HepG2 (cell line): ENCODE data around the gene PGC. TPM values are rescaled to one million over a fixed set of nuclear protein-coding genes. Genes with fewer than 3 reads are reported as not detected.

ENCODE experiments used
- AKAP8 ChIP-seq: sonication (generic); formaldehyde crosslinking; IDR thresholded peaks from 2 replicates; pipeline ENCODE4 v1.5.1; 2020; ENCODE audit warnings: mild to moderate bottlenecking, missing genetic modification reagents
- CHD4 ChIP-seq: fragments of 200-600 bp; sonication (generic); IDR thresholded peaks from 2 replicates; pipeline ENCODE4 v1.7.0; 2017; ENCODE audit warnings: mild to moderate bottlenecking, low read length, borderline replicate concordance
- DDIT3 ChIP-seq: sonication (generic); formaldehyde crosslinking; IDR thresholded peaks from 2 replicates; pipeline ENCODE4 v1.4.0; 2020; ENCODE audit warnings: mild to moderate bottlenecking, missing genetic modification reagents
- FOSL1 ChIP-seq: sonication (generic); formaldehyde crosslinking; IDR thresholded peaks from 2 replicates; pipeline ENCODE4 v1.9.0; 2021; ENCODE audit warnings: missing genetic modification reagents, borderline replicate concordance
- GLI4 ChIP-seq: sonication (generic); formaldehyde crosslinking; IDR thresholded peaks from 2 replicates; pipeline ENCODE4 v1.5.1; 2020; ENCODE audit warnings: missing genetic modification reagents, mild to moderate bottlenecking, moderate library complexity, borderline replicate concordance
- GZF1 ChIP-seq: sonication (generic); formaldehyde crosslinking; IDR thresholded peaks from 2 replicates; pipeline ENCODE4 v1.5.1; 2020; ENCODE audit warnings: mild to moderate bottlenecking, missing genetic modification reagents
- HIC2 ChIP-seq: sonication (generic); formaldehyde crosslinking; IDR thresholded peaks from 2 replicates; pipeline ENCODE4 v1.9.0; 2022; ENCODE audit warnings: low read depth, missing genetic modification reagents
- KDM1A ChIP-seq: IDR thresholded peaks from 2 replicates; pipeline ENCODE4 v1.6.1; 2016; ENCODE audit warnings: missing compliant biosample characterization
- RBAK ChIP-seq: sonication (generic); formaldehyde crosslinking; IDR thresholded peaks from 2 replicates; pipeline ENCODE4 v1.5.1; 2020; ENCODE audit warnings: mild to moderate bottlenecking, missing genetic modification reagents
- SRSF1 ChIP-seq: fragments of 200-400 bp; formaldehyde crosslinking; optimal IDR thresholded peaks from 2 replicates; pipeline ENCODE3; 2017; ENCODE audit warnings: mild to moderate bottlenecking, low read depth, low read length, moderate library complexity
- ZBED4 ChIP-seq: sonication (generic); formaldehyde crosslinking; IDR thresholded peaks from 2 replicates; pipeline ENCODE4 v1.4.0; 2020; ENCODE audit warnings: missing genetic modification reagents, borderline replicate concordance
- ZFP41 ChIP-seq: sonication (generic); formaldehyde crosslinking; IDR thresholded peaks from 2 replicates; pipeline ENCODE4 v1.4.0; 2020; ENCODE audit warnings: mild to moderate bottlenecking, missing genetic modification reagents, borderline replicate concordance
- ZNF790 ChIP-seq: sonication (generic); formaldehyde crosslinking; IDR thresholded peaks from 2 replicates; pipeline ENCODE4 v1.8.0; 2022; ENCODE audit warnings: missing genetic modification reagents, mild to moderate bottlenecking, borderline replicate concordance
- polyA plus RNA-seq, 8 experiments: library from polyadenylated mRNA; depleted of rRNA in 3 of 8; stranded (reverse) in 7 of 8; unstranded in 1 of 8; fragments of >200 nt; fragmentation: Illumina TruSeq in 4 of 8; extraction: Trizol in 4 of 8; gene quantifications; 2 replicates each; pipeline versions ENCODE4 v1.2.1 to v1.2.3, GENCODE V29; 2011 to 2016; ENCODE audit warnings: low read depth in 4 of 8, missing spikeins in 1 of 8, mixed read lengths in 1 of 8; ENCODE audit not compliant: insufficient read depth in 1 of 8
- total RNA-seq, 5 experiments: library from RNA; depleted of rRNA; stranded (reverse); fragments of >200 nt; fragmentation: Illumina TruSeq; extraction: Trizol; gene quantifications; 2 replicates each; pipeline ENCODE4 v1.2.3, GENCODE V29; 2016; ENCODE audit warnings: low read depth in 1 of 5
- TF ChIP-seq, protein P1 (sequence below): sonication (generic); formaldehyde crosslinking; IDR thresholded peaks from one replicate; pipeline ENCODE4 v1.5.1; 2020; ENCODE audit warnings: mild to moderate bottlenecking, missing genetic modification reagents; ENCODE audit errors: not compliant biosample characterization

Gene PGC
- total and polyA plus RNA-seq, 2 of the 13 experiments (the other 11 are each of a cell fraction or from before 2014, with no cell fraction given), result 426 to 502 TPM

DNA sequence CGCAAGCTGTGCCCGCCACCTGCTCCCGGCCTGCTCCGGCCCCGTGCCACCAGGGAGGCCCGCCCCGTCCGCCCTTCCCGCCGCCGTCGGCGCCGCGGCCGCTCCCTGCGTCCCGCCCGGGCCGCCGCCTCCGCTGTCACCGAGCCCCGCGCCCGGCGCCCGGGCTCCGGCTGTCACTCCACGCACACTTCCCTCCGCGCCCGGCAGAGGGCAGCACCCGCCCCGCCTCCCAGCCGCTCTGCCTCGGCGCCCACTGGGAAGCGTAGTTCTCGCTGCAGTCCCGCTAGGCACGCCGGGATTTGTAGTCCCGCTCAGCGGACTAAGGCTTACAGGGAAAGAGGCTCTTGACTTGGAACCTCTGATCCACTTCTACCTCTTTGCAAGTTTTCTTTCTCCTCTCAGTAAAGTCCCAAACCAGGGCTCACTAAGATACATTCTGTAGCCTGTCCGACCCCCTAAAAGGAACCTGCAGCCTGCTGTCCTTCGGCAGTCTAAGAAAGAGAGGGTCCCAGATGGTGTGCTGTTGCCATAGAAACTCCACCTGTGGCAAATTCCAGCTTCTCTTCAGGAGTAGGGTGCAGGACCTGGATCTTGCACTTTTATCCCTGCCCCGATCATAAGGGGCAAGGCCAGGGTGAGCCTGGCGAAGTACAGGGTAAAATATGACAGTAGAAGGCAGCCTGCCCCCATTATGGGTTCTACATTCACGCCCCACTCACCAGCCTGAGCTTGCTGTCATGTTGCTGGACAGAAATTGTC, 11.6 kb downstream of the PGC start, which contains the start of gene TFEB (continued):
- peak; percentile 80 for TF ChIP-seq ZBED4
- TF ChIP-seq CHD4, result no peak
- no peak for TF ChIP-seq GZF1
- peak; percentile 52; the same call in 1 of the 2 replicates for TF ChIP-seq AKAP8 (CRISPR knock-in tag)
- TF ChIP-seq FOSL1 (CRISPR knock-in tag), result no peak
- TF ChIP-seq HIC2, result no peak; the same call in 1 of the 2 replicates
- no peak for TF ChIP-seq ZFP41 (CRISPR knock-in tag)
- no peak for TF ChIP-seq KDM1A (CRISPR knock-in tag)
- no peak for TF ChIP-seq SRSF1
- TF ChIP-seq GLI4 (CRISPR knock-in tag), result no peak
- no peak for TF ChIP-seq RBAK
- TF ChIP-seq ZNF790 (CRISPR knock-in tag), result no peak
- no peak for TF ChIP-seq DDIT3 (CRISPR knock-in tag)
- TF ChIP-seq, protein P1, sequence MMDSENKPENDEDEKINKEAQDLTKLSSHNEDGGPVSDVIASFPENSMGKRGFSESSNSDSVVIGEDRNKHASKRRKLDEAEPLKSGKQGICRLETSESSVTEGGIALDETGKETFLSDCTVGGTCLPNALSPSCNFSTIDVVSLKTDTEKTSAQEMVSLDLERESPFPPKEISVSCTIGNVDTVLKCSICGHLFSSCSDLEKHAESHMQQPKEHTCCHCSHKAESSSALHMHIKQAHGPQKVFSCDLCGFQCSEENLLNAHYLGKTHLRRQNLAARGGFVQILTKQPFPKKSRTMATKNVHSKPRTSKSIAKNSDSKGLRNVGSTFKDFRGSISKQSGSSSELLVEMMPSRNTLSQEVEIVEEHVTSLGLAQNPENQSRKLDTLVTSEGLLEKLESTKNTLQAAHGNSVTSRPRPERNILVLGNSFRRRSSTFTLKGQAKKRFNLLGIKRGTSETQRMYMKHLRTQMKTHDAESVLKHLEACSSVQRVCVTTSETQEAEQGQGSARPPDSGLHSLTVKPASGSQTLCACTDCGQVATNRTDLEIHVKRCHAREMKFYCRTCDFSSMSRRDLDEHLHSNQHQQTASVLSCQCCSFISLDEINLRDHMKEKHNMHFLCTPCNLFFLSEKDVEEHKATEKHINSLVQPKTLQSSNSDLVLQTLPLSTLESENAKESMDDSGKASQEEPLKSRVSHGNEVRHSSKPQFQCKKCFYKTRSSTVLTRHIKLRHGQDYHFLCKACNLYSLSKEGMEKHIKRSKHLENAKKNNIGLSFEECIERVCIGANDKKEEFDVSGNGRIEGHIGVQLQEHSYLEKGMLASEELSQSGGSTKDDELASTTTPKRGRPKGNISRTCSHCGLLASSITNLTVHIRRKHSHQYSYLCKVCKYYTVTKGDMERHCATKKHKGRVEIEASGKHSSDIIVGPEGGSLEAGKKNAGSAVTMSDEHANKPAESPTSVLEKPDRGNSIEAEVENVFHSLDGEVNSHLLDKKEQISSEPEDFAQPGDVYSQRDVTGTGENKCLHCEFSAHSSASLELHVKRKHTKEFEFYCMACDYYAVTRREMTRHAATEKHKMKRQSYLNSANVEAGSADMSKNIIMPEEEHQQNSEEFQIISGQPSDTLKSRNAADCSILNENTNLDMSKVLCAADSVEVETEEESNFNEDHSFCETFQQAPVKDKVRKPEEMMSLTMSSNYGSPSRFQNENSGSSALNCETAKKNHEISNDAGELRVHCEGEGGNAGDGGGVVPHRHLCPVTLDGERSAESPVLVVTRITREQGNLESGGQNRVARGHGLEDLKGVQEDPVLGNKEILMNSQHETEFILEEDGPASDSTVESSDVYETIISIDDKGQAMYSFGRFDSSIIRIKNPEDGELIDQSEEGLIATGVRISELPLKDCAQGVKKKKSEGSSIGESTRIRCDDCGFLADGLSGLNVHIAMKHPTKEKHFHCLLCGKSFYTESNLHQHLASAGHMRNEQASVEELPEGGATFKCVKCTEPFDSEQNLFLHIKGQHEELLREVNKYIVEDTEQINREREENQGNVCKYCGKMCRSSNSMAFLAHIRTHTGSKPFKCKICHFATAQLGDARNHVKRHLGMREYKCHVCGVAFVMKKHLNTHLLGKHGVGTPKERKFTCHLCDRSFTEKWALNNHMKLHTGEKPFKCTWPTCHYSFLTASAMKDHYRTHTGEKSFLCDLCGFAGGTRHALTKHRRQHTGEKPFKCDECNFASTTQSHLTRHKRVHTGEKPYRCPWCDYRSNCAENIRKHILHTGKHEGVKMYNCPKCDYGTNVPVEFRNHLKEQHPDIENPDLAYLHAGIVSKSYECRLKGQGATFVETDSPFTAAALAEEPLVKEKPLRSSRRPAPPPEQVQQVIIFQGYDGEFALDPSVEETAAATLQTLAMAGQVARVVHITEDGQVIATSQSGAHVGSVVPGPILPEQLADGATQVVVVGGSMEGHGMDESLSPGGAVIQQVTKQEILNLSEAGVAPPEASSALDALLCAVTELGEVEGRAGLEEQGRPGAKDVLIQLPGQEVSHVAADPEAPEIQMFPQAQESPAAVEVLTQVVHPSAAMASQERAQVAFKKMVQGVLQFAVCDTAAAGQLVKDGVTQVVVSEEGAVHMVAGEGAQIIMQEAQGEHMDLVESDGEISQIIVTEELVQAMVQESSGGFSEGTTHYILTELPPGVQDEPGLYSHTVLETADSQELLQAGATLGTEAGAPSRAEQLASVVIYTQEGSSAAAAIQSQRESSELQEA (CRISPR knock-in tag), result no peak
